GM23338 (cell line): ENCODE results near the gene VWA3B. TPM values are rescaled to one million over a fixed set of nuclear protein-coding genes. Genes with fewer than 3 reads are reported as not detected.

Experiments used
- ATAC-seq: fragments of 200-7000 bp; cut with Tn5 transposase; 3 replicates; pipeline ENCODE4 v1.9.1; 2020
- DNase-seq: peaks from one replicate; pipeline ENCODE4 v3.0.0-alpha.2; 2015; ENCODE audit warnings: low spot score
- H2AFZ ChIP-seq: fragments of 200-600 bp; sonication (generic); 2 replicates; pipeline ENCODE4 v1.8.0; 2016; ENCODE audit warnings: antibody characterized with exemption, mild to moderate bottlenecking, moderate library complexity
- H3F3A ChIP-seq: fragments of 200-600 bp; sonication (generic); replicated peaks from 2 replicates; pipeline ENCODE4 v1.8.0; 2017; ENCODE audit warnings: antibody characterized with exemption, mixed run types, low read depth
- H3K27ac ChIP-seq: fragments of 200-600 bp; sonication (generic); 2 replicates; pipeline ENCODE4 v1.6.1; 2016; ENCODE audit warnings: low read depth
- H3K27me3 ChIP-seq: fragments of 200-600 bp; sonication (generic); 2 replicates; pipeline ENCODE4 v1.8.0; 2016; ENCODE audit warnings: mild to moderate bottlenecking, mixed run types, moderate library complexity; ENCODE audit not compliant: insufficient read depth
- H3K36me3 ChIP-seq: fragments of 200-600 bp; sonication (generic); 2 replicates; pipeline ENCODE4 v1.8.0; 2016; ENCODE audit warnings: mild to moderate bottlenecking; ENCODE audit not compliant: insufficient read depth
- H3K4me1 ChIP-seq: fragments of 200-600 bp; sonication (generic); 2 replicates; pipeline ENCODE4 v1.8.0; 2016; ENCODE audit warnings: mild to moderate bottlenecking, moderate library complexity; ENCODE audit not compliant: insufficient read depth
- H3K4me2 ChIP-seq: fragments of 200-600 bp; sonication (generic); 2 replicates; pipeline ENCODE4 v1.7.1; 2017; ENCODE audit warnings: mixed run types
- H3K4me3 ChIP-seq: fragments of 200-600 bp; sonication (generic); 2 replicates; pipeline ENCODE4 v1.6.1; 2016; ENCODE audit warnings: mixed run types
- H3K79me2 ChIP-seq: fragments of 200-600 bp; sonication (generic); replicated peaks from 2 replicates; pipeline ENCODE4 v1.8.0; 2017; ENCODE audit warnings: mild to moderate bottlenecking; ENCODE audit not compliant: insufficient read depth
- H3K9me2 ChIP-seq: fragments of 200-600 bp; sonication (generic); 2 replicates; pipeline ENCODE4 v1.8.0; 2017; ENCODE audit not compliant: insufficient read depth
- H4K20me1 ChIP-seq: fragments of 200-600 bp; sonication (generic); replicated peaks from 2 replicates; pipeline ENCODE4 v1.8.0; 2017; ENCODE audit warnings: mild to moderate bottlenecking; ENCODE audit not compliant: insufficient read depth
- H3K27ac Mint-ChIP-seq: 2 replicates; pipeline ENCODE4 v1.8.0; 2020; ENCODE audit warnings: inconsistent platforms, mild to moderate bottlenecking, moderate library complexity, mixed read lengths
- H3K27me3 Mint-ChIP-seq: 3 replicates; pipeline ENCODE4 v1.8.0; 2022; ENCODE audit warnings: low read depth, mild to moderate bottlenecking, moderate library complexity, mixed read lengths, inconsistent platforms; ENCODE audit not compliant: insufficient read depth, poor library complexity
- H3K36me3 Mint-ChIP-seq: 3 replicates; pipeline ENCODE4 v1.8.0; 2021; ENCODE audit warnings: low read depth, mild to moderate bottlenecking, inconsistent platforms, moderate library complexity, mixed read lengths
- H3K4me1 Mint-ChIP-seq: 3 replicates; pipeline ENCODE4 v1.8.0; 2020; ENCODE audit warnings: mild to moderate bottlenecking, inconsistent platforms, mixed read lengths
- H3K4me3 Mint-ChIP-seq: 3 replicates; pipeline ENCODE4 v1.8.0; 2021; ENCODE audit warnings: moderate library complexity, mild to moderate bottlenecking, inconsistent platforms, mixed read lengths
- H3K9me3 Mint-ChIP-seq: 3 replicates; pipeline ENCODE4 v1.8.0; 2020; ENCODE audit warnings: moderate library complexity, mild to moderate bottlenecking, inconsistent platforms, mixed read lengths
- EZH2phosphoT487 ChIP-seq: fragments of 200-600 bp; sonication (generic); IDR thresholded peaks from one replicate; pipeline ENCODE4 v1.8.1; 2018; ENCODE audit warnings: antibody characterized with exemption; ENCODE audit not compliant: unreplicated experiment
- NANOG ChIP-seq: IDR thresholded peaks from 2 replicates; pipeline ENCODE4 v1.6.1; 2016; ENCODE audit warnings: antibody characterized with exemption, borderline replicate concordance
- REST ChIP-seq: IDR thresholded peaks from one replicate; pipeline ENCODE4 v1.6.1; 2018; ENCODE audit warnings: antibody characterized with exemption; ENCODE audit not compliant: unreplicated experiment
- ZNF114 ChIP-seq: fragments of 250-450 bp; sonication (Bioruptor Pico); IDR thresholded peaks from 2 replicates; pipeline ENCODE4 v1.5.0; 2020; ENCODE audit warnings: mild to moderate bottlenecking, moderate library complexity
- ZNF331 ChIP-seq: fragments of 250-450 bp; sonication (Bioruptor Pico); IDR thresholded peaks from 2 replicates; pipeline ENCODE4 v1.5.0; 2020; ENCODE audit warnings: low read depth, mild to moderate bottlenecking, moderate library complexity
- ZNF462 ChIP-seq: fragments of 250-450 bp; sonication (Bioruptor Pico); IDR thresholded peaks from 2 replicates; pipeline ENCODE4 v1.5.0; 2020; ENCODE audit warnings: mild to moderate bottlenecking, moderate library complexity
- polyA plus RNA-seq: library from polyadenylated mRNA; unstranded; fragments of >200 nt; fragmentation: Nextera tagmentation; extraction: Ambion mirVana; gene quantifications from 2 replicates; pipeline ENCODE4 v1.2.1, GENCODE V29; 2016
- total RNA-seq: library from RNA; depleted of rRNA; stranded (reverse); fragments of >200 nt; shearing (Covaris generic); gene quantifications from 2 replicates; pipeline ENCODE4 v1.2.3, GENCODE V29; 2014
- TF ChIP-seq, protein P1 (sequence below), 2 experiments: fragments of 200-600 bp in 1 of 2; sonication (generic) in 1 of 2; conservative IDR thresholded peaks; 2 replicates each; pipeline versions ENCODE4 v1.5.1 to v1.6.1; 2016 to 2017; ENCODE audit warnings: antibody characterized with exemption in 2 of 2, low read depth in 2 of 2, mild to moderate bottlenecking in 2 of 2, moderate library complexity in 1 of 2

Gene VWA3B
- total and polyA plus RNA-seq, 2 experiments from 2014 or later = not detected

DNA sequence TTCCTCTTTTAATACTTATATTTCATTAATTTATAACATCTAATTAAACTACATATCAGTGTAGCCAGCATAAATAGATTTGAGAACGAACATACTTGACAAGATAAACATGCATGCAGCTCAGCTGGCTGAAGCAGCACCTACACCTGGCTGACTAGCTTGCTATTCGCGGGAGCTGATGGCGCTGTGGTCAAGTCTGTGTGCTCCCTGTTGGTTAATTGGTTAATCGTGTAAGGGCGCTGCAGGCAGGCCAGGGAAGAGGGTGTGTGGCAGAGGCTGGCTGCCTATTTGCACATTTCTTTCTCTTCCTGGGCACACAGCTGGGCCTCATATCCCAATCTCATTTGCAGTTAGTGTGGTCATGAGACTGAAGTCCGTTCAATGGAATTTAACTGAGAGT lies 14.5 kb upstream of the VWA3B start:
- no peaks in the 10 kb centered on the region for H3K79me2 ChIP-seq
- H3K9me2 ChIP-seq = no peaks in the 10 kb centered on the region; the same call in 1 of the 2 replicates
- H3K4me2 ChIP-seq = no peak overlapping the region
- Mint-ChIP-seq H3K4me3 (no peak overlapping the region), H3K4me1 (peaks cover 6% of the 10 kb centered on the region), H3K36me3 (no peaks in the 10 kb centered on the region), H3K9me3 (peaks cover 5% of the 10 kb centered on the region; the same call in 1 of the 3 replicates), H3K27me3 (peaks cover 2% of the 10 kb centered on the region), H3K27ac (no peak overlapping the region)
- H4K20me1 ChIP-seq = no peaks in the 10 kb centered on the region
- no peaks in the 10 kb centered on the region for H3K36me3 ChIP-seq
- no peak overlapping the region for H3K4me3 ChIP-seq
- H3K27me3 ChIP-seq = no peaks in the 10 kb centered on the region
- no peak overlapping the region for H3K27ac ChIP-seq
- no peak overlapping the region for H2AFZ ChIP-seq
- DNase-seq (no peak), ATAC-seq (peak; percentile 69)
- no peaks in the 10 kb centered on the region; the same call in 1 of the 2 replicates for H3K4me1 ChIP-seq
- TF ChIP-seq ZNF331 (CRISPR knock-in tag) = no peak
- TF ChIP-seq, protein P1, sequence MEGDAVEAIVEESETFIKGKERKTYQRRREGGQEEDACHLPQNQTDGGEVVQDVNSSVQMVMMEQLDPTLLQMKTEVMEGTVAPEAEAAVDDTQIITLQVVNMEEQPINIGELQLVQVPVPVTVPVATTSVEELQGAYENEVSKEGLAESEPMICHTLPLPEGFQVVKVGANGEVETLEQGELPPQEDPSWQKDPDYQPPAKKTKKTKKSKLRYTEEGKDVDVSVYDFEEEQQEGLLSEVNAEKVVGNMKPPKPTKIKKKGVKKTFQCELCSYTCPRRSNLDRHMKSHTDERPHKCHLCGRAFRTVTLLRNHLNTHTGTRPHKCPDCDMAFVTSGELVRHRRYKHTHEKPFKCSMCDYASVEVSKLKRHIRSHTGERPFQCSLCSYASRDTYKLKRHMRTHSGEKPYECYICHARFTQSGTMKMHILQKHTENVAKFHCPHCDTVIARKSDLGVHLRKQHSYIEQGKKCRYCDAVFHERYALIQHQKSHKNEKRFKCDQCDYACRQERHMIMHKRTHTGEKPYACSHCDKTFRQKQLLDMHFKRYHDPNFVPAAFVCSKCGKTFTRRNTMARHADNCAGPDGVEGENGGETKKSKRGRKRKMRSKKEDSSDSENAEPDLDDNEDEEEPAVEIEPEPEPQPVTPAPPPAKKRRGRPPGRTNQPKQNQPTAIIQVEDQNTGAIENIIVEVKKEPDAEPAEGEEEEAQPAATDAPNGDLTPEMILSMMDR (conservative IDR thresholded peaks at IDR 0.05; ENCODE audit: low read depth in 2 of 2) = 0 out of 4 replicates have a peak, but pooled peaks of 1 of the 2 experiments have one; percentile 4
- TF ChIP-seq REST = no peak
- H3F3A ChIP-seq = no peaks in the 10 kb centered on the region

DNA sequence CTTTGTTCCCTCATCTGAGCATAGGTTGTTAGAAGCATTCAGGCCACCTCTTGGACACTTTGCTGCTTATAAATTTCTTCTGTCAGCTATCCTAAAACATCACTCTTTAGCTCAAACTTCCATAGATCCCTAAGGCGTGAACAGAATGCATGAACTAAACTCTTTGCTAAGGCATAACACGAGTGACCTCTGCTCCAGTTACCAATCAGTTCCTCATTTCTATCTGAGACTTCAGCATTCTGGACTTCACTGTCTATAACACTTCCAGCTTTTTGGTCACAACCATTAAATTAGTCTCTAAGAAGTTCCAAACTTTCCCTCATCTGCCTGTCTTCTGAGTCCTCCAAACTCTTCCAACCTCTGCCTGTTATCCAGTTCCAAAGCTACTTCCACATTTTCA lies 8.3 kb upstream of the VWA3B start:
- Histone ChIP-seq H3K4me3 (no peak overlapping the region), H3F3A (no peaks in the 10 kb centered on the region), H3K4me2 (no peak overlapping the region), H3K36me3 (no peaks in the 10 kb centered on the region), H2AFZ (no peak overlapping the region), H3K27me3 (no peaks in the 10 kb centered on the region), H3K9me2 (peaks cover 4% of the 10 kb centered on the region; the same call in 1 of the 2 replicates), H4K20me1 (no peaks in the 10 kb centered on the region), H3K4me1 (no peaks in the 10 kb centered on the region), H3K27ac (no peak overlapping the region), H3K79me2 (no peaks in the 10 kb centered on the region)
- Mint-ChIP-seq H3K4me1 (no peaks in the 10 kb centered on the region), H3K9me3 (peaks cover 20% of the 10 kb centered on the region), H3K36me3 (no peaks in the 10 kb centered on the region; the same call in 1 of the 3 replicates), H3K27ac (no peak overlapping the region), H3K4me3 (no peak overlapping the region), H3K27me3 (peaks cover 5% of the 10 kb centered on the region)
- DNase-seq (no peak), ATAC-seq (no peak)
- TF ChIP-seq ZNF462 (CRISPR knock-in tag) (no peak), NANOG (no peak), ZNF114 (CRISPR knock-in tag) (no peak), EZH2phosphoT487 (no peak)
- TF ChIP-seq, protein P1 (conservative IDR thresholded peaks at IDR 0.05; ENCODE audit: low read depth in 2 of 2) = no peak
